Effector memory CD4-positive, alpha-beta T cell (primary cell): ENCODE results near the gene GJC3.

Source experiments
- DNase-seq, 3 donors: peaks; one replicate each; pipeline ENCODE4 v3.0.0-alpha.2; 2020
- H3K27ac ChIP-seq: 2 replicates; pipeline ENCODE4 v1.7.0; 2013; ENCODE audit warnings: mild to moderate bottlenecking, low read length, moderate library complexity; ENCODE audit not compliant: insufficient read depth, poor library complexity, severe bottlenecking
- H3K27me3 ChIP-seq: replicated peaks from 2 replicates; pipeline ENCODE4 v1.7.0; 2013; ENCODE audit warnings: mild to moderate bottlenecking, low read length; ENCODE audit not compliant: insufficient read depth, control insufficient read depth, poor library complexity, severe bottlenecking
- H3K36me3 ChIP-seq: 2 replicates; pipeline ENCODE4 v1.7.0; 2013; ENCODE audit warnings: mild to moderate bottlenecking, low read length, moderate library complexity; ENCODE audit not compliant: control insufficient read depth, insufficient read depth
- H3K4me1 ChIP-seq: 2 replicates; pipeline ENCODE4 v1.7.0; 2013; ENCODE audit warnings: low read length, mild to moderate bottlenecking; ENCODE audit not compliant: control insufficient read depth, insufficient read depth, poor library complexity, severe bottlenecking
- H3K4me3 ChIP-seq: 2 replicates; pipeline ENCODE4 v1.7.0; 2013; ENCODE audit warnings: low read length, low read depth, mild to moderate bottlenecking; ENCODE audit not compliant: insufficient read depth, poor library complexity, severe bottlenecking
- H3K9me3 ChIP-seq: 2 replicates; pipeline ENCODE4 v1.7.0; 2013; ENCODE audit warnings: mild to moderate bottlenecking, low read length, moderate library complexity; ENCODE audit not compliant: control insufficient read depth

The GJC3 gene

GRCh38 chr7:99876933-99877332 is 52.5 kb downstream of the GJC3 start, which contains the start of gene OR2AE1:
Gene OR2AE1 (minus strand): TSS chr7:99877033. CDS start chr7:99877033, 0 bp downstream.
- DNase-seq, result no peak
- Histone ChIP-seq H3K9me3 (no peaks in the 10 kb centered on the region), H3K27ac (no peak within 1 kb of the TSS)

GRCh38 chr7:99876491-99876890 is 52.9 kb downstream of the GJC3 start:
- DNase-seq, result no peak
- Histone ChIP-seq H3K27me3 (no peaks in the 10 kb centered on the region), H3K9me3 (no peaks in the 10 kb centered on the region), H3K36me3 (no peaks in the 10 kb centered on the region), H3K4me3 (no peak overlapping the region), H3K27ac (no peak overlapping the region), H3K4me1 (no peaks in the 10 kb centered on the region)

More at GRCh38 chr7:99876933-99877332, 52.5 kb downstream of the GJC3 start, which contains the start of gene OR2AE1:
- Histone ChIP-seq H3K27me3 (no peaks in the 10 kb centered on the region), H3K4me1 (no peaks in the 10 kb centered on the region), H3K36me3 (no peaks in the 10 kb centered on the region), H3K4me3 (no peak within 1 kb of the TSS)
